Naive B cell (primary cell): ENCODE results near the gene ZNF669. TPM values are rescaled to one million over a fixed set of nuclear protein-coding genes. Genes with fewer than 3 reads are reported as not detected.

ENCODE experiments used
- ATAC-seq, 2 donors: fragments of 150-1000 bp; cut with Tn5 transposase; 2 replicates each; pipeline ENCODE4 v1.10.0; 2021; ENCODE audit warnings: low read depth in 2 of 2, mild to moderate bottlenecking in 2 of 2, moderate library complexity in 2 of 2
- DNase-seq: peaks from one replicate; pipeline ENCODE4 v3.0.0; 2022
- H3K27ac Mint-ChIP-seq, 6 donors: one replicate each; pipeline ENCODE4 v1.8.0; 2020 to 2022; ENCODE audit warnings: mild to moderate bottlenecking in 6 of 6, mixed read lengths in 6 of 6, moderate library complexity in 5 of 6, inconsistent platforms in 2 of 6
- H3K27me3 Mint-ChIP-seq, 3 donors: one replicate each; pipeline ENCODE4 v1.8.0; 2021 to 2022; ENCODE audit warnings: mixed read lengths in 3 of 3, mild to moderate bottlenecking in 1 of 3
- H3K36me3 Mint-ChIP-seq, 2 donors: one replicate each; pipeline ENCODE4 v1.8.0; 2020 to 2022; ENCODE audit warnings: mixed read lengths in 2 of 2, inconsistent platforms in 1 of 2, mild to moderate bottlenecking in 1 of 2
- H3K4me1 Mint-ChIP-seq, 3 donors: one replicate each; pipeline ENCODE4 v1.8.0; 2020 to 2022; ENCODE audit warnings: mixed read lengths in 3 of 3, inconsistent platforms in 1 of 3, mild to moderate bottlenecking in 1 of 3, moderate library complexity in 1 of 3
- H3K4me3 Mint-ChIP-seq, 8 donors: one replicate each; pipeline ENCODE4 v1.8.0; 2020 to 2022; ENCODE audit warnings: mild to moderate bottlenecking in 8 of 8, mixed read lengths in 8 of 8, moderate library complexity in 8 of 8, inconsistent platforms in 2 of 8
- H3K9me3 Mint-ChIP-seq, 7 donors: one replicate each; pipeline ENCODE4 v1.8.0; 2020 to 2022; ENCODE audit warnings: mixed read lengths in 7 of 7, mild to moderate bottlenecking in 5 of 7, inconsistent platforms in 2 of 7, moderate library complexity in 1 of 7
- polyA plus RNA-seq, 6 donors: library from polyadenylated mRNA; unstranded; fragments of 300-500 nt; fragmentation: Illumina TruSeq; gene quantifications; one replicate each; pipeline ENCODE4 v1.2.3, GENCODE V29; 2021; ENCODE audit warnings: low read depth in 6 of 6

Gene ZNF669
- polyA plus RNA-seq, 6 donors from 2014 or later, result 40.1 to 82.0 (median 63.6) TPM

GRCh38 chr1:247118946-247119446, 14.8 kb upstream of the ZNF669 start:
- peaks cover 0 to 5% (median 0%) of the 10 kb centered on the region in 3 donors for H3K4me1 Mint-ChIP-seq
- ATAC-seq, result peak; percentile 20 to 37
- peaks cover 0 to 5% (median 2%) of the 10 kb centered on the region in 7 donors for H3K9me3 Mint-ChIP-seq
- no peaks in the 10 kb centered on the region for H3K36me3 Mint-ChIP-seq
- H3K4me3 Mint-ChIP-seq, result no peak overlapping the region
- H3K27ac Mint-ChIP-seq, result no peak overlapping the region
- no peaks in the 10 kb centered on the region for H3K27me3 Mint-ChIP-seq
- peak; percentile 26 for DNase-seq

DNA sequence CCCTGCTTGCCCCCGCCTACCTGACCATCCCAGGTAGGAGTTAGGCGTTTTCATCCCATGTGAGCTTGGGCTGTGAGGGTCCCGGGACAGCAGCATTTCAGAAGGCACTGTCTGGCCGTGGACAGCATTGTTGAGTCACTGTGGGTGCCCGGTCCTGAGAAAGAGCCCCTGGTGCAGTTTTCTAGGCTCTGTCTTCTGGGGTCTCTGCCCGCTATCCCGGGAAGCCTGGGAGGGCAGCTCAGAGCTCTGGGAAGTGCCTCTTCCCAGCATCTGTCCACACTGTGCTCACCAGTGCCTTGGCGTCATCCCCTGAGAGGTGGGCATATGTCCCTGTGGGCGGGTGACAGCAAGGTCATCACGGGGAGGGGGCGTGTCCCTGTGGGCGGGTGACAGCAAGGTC, 11.4 kb upstream of the ZNF669 start:
- ATAC-seq (no peak), DNase-seq (no peak)
- Mint-ChIP-seq H3K9me3 (peaks cover 0 to 4% (median 0%) of the 10 kb centered on the region in 7 donors), H3K4me3 (no peak overlapping the region), H3K27me3 (peaks cover 15 to 18% (median 17%) of the 10 kb centered on the region in 3 donors), H3K36me3 (peaks cover 0 to 6% of the 10 kb centered on the region in 2 donors), H3K27ac (no peak overlapping the region), H3K4me1 (peaks cover 6 to 10% (median 9%) of the 10 kb centered on the region in 3 donors)

DNA sequence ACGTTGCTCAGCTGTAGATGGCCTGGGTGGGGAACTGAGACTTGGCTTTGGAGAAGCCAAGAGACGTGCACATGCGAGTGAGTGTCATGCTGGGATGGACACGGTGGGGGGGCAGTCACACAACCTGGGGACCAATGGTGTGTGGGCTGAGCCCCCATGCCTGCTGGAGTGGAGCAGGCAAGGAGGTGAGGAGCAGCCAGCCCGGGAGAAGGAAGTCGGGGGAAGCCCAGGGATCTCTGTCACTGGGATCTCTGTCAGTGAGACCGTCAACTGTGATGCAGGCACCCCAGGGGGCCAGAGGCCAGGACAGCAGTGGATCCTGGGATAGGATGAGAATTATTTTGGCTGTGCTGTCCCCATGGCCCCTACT, 11.0 kb upstream of the ZNF669 start:
- Mint-ChIP-seq H3K4me3 (peak overlapping the region in 2 of 8 donors; percentile 12 to 76), H3K27me3 (peaks cover 16 to 20% (median 19%) of the 10 kb centered on the region in 3 donors), H3K4me1 (peaks cover 7 to 11% (median 9%) of the 10 kb centered on the region in 3 donors), H3K9me3 (peaks cover 0 to 4% (median 0%) of the 10 kb centered on the region in 7 donors), H3K27ac (no peak overlapping the region), H3K36me3 (peaks cover 0 to 8% of the 10 kb centered on the region in 2 donors)
- ATAC-seq, result no peak
- DNase-seq, result no peak

GRCh38 chr1:247114351-247115140, 10.4 kb upstream of the ZNF669 start:
- no peak overlapping the region for H3K27ac Mint-ChIP-seq
- peaks cover 21 to 26% (median 25%) of the 10 kb centered on the region in 3 donors for H3K27me3 Mint-ChIP-seq
- peaks cover 0 to 4% (median 0%) of the 10 kb centered on the region in 7 donors for H3K9me3 Mint-ChIP-seq
- no peak for DNase-seq
- peaks cover 0 to 14% of the 10 kb centered on the region in 2 donors for H3K36me3 Mint-ChIP-seq
- peaks cover 7 to 13% (median 11%) of the 10 kb centered on the region in 3 donors for H3K4me1 Mint-ChIP-seq
- peak overlapping the region in 3 of 8 donors; percentile 12 to 76 (median 71) for H3K4me3 Mint-ChIP-seq
- no peak for ATAC-seq

DNA sequence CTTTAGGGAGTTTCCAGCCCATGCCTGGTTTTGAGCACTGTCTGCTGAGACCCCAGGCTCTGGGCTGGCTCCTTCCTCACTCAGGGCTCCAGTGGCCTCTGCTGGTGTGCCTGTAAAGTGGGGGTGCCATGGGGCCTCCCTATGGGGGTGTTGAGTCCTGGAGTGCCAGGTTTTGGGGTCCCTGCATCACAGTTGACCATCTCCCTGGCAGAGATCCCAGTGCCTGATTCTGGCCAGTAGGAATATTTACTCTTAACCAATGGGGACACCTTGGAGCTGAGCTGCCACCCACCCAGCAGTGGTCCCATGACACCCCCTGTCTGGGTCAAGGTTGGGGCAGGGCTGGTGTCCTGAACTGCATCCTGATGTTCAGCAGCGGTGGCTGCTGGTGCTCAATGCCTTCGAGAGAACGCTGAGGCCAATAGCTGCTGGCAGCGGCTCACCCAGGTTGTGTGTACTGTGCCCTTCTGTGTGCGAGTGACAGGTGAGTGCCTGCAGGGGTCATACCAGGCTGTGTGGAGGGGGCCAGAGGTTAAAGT, 9.6 kb upstream of the ZNF669 start:
- H3K36me3 Mint-ChIP-seq, result peaks cover 0 to 15% of the 10 kb centered on the region in 2 donors

DNA sequence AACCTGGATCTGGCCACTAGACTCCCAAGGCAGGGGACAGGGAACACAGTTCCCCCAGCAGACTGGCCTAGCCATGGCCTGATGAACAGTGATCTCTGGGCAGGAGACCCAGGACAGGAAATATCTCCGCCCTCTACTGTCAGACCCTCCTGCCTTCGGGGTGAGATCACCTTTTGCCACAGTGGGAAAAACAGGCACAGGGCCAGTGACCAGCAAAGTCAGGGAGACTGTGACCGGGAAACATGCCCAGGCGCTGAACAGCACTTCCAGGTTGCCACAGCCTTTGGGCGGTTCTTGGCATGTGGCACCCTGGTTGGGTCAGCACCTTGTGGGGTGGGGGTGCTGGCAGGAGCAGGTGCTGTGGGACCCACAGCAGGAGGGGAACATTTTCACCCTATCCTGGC, 8.9 kb upstream of the ZNF669 start:
- ATAC-seq (no peak), DNase-seq (no peak)
- peaks cover 7 to 13% (median 11%) of the 10 kb centered on the region in 3 donors for H3K4me1 Mint-ChIP-seq
- peaks cover 0 to 4% (median 0%) of the 10 kb centered on the region in 7 donors for H3K9me3 Mint-ChIP-seq
- peaks cover 35 to 39% (median 38%) of the 10 kb centered on the region in 3 donors for H3K27me3 Mint-ChIP-seq
- peaks cover 1 to 15% of the 10 kb centered on the region in 2 donors for H3K36me3 Mint-ChIP-seq
- H3K27ac Mint-ChIP-seq, result peak overlapping the region in 1 of 6 donors; percentile 71
- peak overlapping the region; percentile 47 to 72 (median 66) for H3K4me3 Mint-ChIP-seq

More for the DNA sequence above, 9.6 kb upstream of the ZNF669 start:
- no peak for DNase-seq
- Mint-ChIP-seq H3K27me3 (peaks cover 28 to 32% (median 31%) of the 10 kb centered on the region in 3 donors), H3K27ac (peak overlapping the region in 1 of 6 donors; percentile 47), H3K9me3 (peaks cover 0 to 4% (median 0%) of the 10 kb centered on the region in 7 donors), H3K4me1 (peaks cover 7 to 13% (median 11%) of the 10 kb centered on the region in 3 donors), H3K4me3 (peak overlapping the region in 3 of 8 donors; percentile 53 to 71 (median 71))
- ATAC-seq, result no peak

GRCh38 chr1:247112479-247112781, 8.3 kb upstream of the ZNF669 start:
- Mint-ChIP-seq H3K36me3 (peaks cover 8 to 15% of the 10 kb centered on the region in 2 donors), H3K9me3 (peaks cover 0 to 4% (median 0%) of the 10 kb centered on the region in 7 donors), H3K27ac (no peak overlapping the region), H3K4me1 (peaks cover 7 to 13% (median 11%) of the 10 kb centered on the region in 3 donors), H3K27me3 (peaks cover 39 to 46% (median 44%) of the 10 kb centered on the region in 3 donors), H3K4me3 (peak overlapping the region in 7 of 8 donors; percentile 22 to 72 (median 59))
- no peak for ATAC-seq
- no peak for DNase-seq

DNA sequence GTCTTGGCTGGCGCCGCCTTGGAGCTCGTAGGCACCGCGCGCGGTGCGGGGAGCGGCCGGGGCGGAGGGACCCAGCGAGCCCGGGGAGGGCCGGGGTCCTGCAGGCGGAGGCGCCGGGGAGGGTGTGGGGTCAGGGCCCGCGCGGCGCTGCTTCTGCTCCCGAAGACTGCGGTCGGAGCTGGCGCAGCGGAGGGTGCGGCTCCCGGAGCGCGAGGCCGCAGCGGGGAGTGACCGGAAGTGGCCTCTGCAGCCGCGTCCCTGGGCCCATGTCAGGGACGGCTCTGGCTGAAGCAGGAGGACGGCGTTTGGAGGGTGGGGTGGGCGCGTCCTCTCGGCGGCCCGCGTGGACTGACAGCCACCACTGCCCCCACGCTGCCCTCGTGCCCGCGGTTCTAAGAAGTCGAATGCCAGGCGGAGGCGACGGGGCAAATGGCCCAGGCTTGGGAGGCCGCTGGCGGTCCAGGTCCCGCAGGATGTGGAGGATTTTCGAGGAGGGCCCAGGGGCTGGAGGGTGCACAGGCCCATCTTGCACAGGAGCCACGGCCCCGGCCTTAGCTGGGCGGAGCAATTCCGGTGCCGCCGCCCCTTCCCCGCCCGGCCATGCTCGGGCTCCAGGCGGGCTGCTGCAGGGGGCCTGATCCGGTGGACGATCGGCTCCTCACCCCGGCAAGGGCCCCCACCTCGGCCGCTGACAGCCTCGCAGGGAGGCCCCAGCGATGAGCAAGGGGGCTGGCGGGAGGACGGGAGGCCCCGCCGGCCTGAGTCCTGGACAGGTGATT, 7.7 kb upstream of the ZNF669 start:
- Mint-ChIP-seq H3K36me3 (peaks cover 10 to 15% of the 10 kb centered on the region in 2 donors), H3K27ac (peak overlapping the region in 1 of 6 donors; percentile 47), H3K27me3 (peaks cover 42 to 51% (median 50%) of the 10 kb centered on the region in 3 donors), H3K4me3 (peak overlapping the region in 6 of 8 donors; percentile 33 to 75 (median 69)), H3K4me1 (peaks cover 7 to 13% (median 11%) of the 10 kb centered on the region in 3 donors), H3K9me3 (peaks cover 0 to 4% (median 0%) of the 10 kb centered on the region in 7 donors)
- ATAC-seq (peak; percentile 52 to 54), DNase-seq (peak; percentile 16)

DNA sequence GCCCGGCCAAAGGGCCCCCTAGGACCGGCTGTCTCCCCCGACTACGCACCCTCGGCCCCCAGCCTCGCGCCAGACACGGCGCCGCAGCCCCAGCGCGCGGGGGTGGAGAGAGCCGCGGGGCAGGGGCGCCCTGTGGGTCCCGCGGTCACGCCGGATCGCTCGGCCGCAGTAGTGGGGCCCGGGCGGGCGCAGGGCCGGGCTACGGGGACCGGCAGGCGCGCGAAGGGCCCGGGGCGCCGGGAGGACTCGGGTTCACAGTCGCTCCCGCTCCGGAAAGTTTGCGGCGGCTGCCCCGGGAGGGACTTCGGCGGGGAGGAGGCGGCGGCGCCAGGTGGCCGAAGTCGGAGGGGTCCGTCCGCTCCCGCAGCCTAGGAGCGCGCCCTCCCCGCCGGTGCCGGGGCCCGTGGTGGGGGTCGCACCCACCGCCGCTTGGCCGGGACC, 7.1 kb upstream of the ZNF669 start:
- peak overlapping the region; percentile 65 to 91 (median 73) for H3K4me3 Mint-ChIP-seq
- H3K4me1 Mint-ChIP-seq, result peaks cover 7 to 13% (median 11%) of the 10 kb centered on the region in 3 donors
- peak overlapping the region in 2 of 6 donors; percentile 11 to 12 for H3K27ac Mint-ChIP-seq
- peaks cover 0 to 4% (median 0%) of the 10 kb centered on the region in 7 donors for H3K9me3 Mint-ChIP-seq
- H3K36me3 Mint-ChIP-seq, result peaks cover 10 to 15% of the 10 kb centered on the region in 2 donors
- DNase-seq (no peak), ATAC-seq (peak; percentile 55 to 59)
- H3K27me3 Mint-ChIP-seq, result peaks cover 42 to 51% (median 50%) of the 10 kb centered on the region in 3 donors

GRCh38 chr1:247110627-247111258, 6.6 kb upstream of the ZNF669 start:
- ATAC-seq, result peak; percentile 33 to 40
- Mint-ChIP-seq H3K27ac (peak overlapping the region in 3 of 6 donors; percentile 7 to 12 (median 11)), H3K36me3 (peaks cover 10 to 15% of the 10 kb centered on the region in 2 donors), H3K4me1 (peaks cover 7 to 13% (median 11%) of the 10 kb centered on the region in 3 donors), H3K27me3 (peaks cover 42 to 51% (median 50%) of the 10 kb centered on the region in 3 donors), H3K4me3 (peak overlapping the region; percentile 65 to 91 (median 73)), H3K9me3 (peaks cover 0 to 4% (median 0%) of the 10 kb centered on the region in 7 donors)
- DNase-seq, result peak; percentile 25

DNA sequence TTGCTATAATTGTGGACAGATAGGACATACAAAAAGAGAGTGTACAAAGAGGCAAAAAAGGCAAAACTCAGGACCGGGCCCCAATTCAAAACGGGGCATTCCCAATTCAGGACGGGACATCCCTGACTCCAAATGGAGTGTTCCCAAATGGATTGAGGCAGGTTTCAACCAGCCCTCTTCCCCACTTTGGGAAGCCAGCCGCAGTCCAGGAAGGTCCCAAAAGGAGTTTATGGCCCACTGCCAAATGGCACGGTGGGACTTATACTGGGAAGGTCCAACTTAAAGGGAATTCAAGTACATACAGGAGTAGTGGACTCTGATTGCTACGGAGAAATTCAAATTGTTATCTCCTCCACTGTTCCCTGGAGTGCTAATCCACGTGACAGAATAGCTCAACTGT, 3.5 kb upstream of the ZNF669 start:
- Mint-ChIP-seq H3K27me3 (peaks cover 33 to 47% (median 43%) of the 10 kb centered on the region in 3 donors), H3K4me3 (peak overlapping the region in 1 of 8 donors; percentile 66), H3K36me3 (peaks cover 14 to 18% of the 10 kb centered on the region in 2 donors), H3K27ac (peak overlapping the region in 1 of 6 donors; percentile 42), H3K4me1 (peaks cover 7 to 23% (median 23%) of the 10 kb centered on the region in 3 donors), H3K9me3 (peaks cover 0 to 7% (median 0%) of the 10 kb centered on the region in 7 donors)
- DNase-seq (no peak), ATAC-seq (no peak)

GRCh38 chr1:247105966-247106365, 1.8 kb upstream of the ZNF669 start:
- Mint-ChIP-seq H3K27me3 (peaks cover 31 to 41% (median 39%) of the 10 kb centered on the region in 3 donors), H3K4me3 (peak overlapping the region in 6 of 8 donors; percentile 6 to 39 (median 26)), H3K4me1 (peaks cover 5 to 22% (median 19%) of the 10 kb centered on the region in 3 donors), H3K36me3 (peaks cover 30 to 33% of the 10 kb centered on the region in 2 donors), H3K9me3 (peaks cover under 1 to 23% (median 15%) of the 10 kb centered on the region in 7 donors), H3K27ac (peak overlapping the region in 1 of 6 donors; percentile 89)
- DNase-seq, result no peak
- no peak for ATAC-seq
